Osteoblast (primary cell): ENCODE results near the gene EYS. TPM values are rescaled to one million over a fixed set of nuclear protein-coding genes. Genes with fewer than 3 reads are reported as not detected.

ENCODE experiments used
- DNase-seq: peaks from one replicate; pipeline ENCODE4 v3.0.0; 2011; ENCODE audit warnings: low spot score, mixed read lengths; ENCODE audit not compliant: insufficient read length; ENCODE audit errors: missing footprints
- H2AFZ ChIP-seq: 2 replicates; pipeline ENCODE4 v1.6.0; 2011; ENCODE audit warnings: mild to moderate bottlenecking, low read length
- H3K27ac ChIP-seq: 2 replicates; pipeline ENCODE4 v1.5.1; 2011; ENCODE audit warnings: mild to moderate bottlenecking, low read depth, low read length, moderate library complexity
- H3K27me3 ChIP-seq: 2 replicates; pipeline ENCODE4 v1.6.0; 2012; ENCODE audit warnings: mild to moderate bottlenecking, control low read depth, inconsistent platforms, low read length, moderate library complexity; ENCODE audit not compliant: insufficient read depth
- H3K36me3 ChIP-seq: 2 replicates; pipeline ENCODE4 v1.5.1; 2011; ENCODE audit warnings: mild to moderate bottlenecking, low read length, control low read depth, moderate library complexity; ENCODE audit not compliant: insufficient read depth
- H3K4me1 ChIP-seq: 2 replicates; pipeline ENCODE4 v1.5.1; 2011; ENCODE audit warnings: mild to moderate bottlenecking, low read length, control low read depth, moderate library complexity; ENCODE audit not compliant: insufficient read depth
- H3K4me2 ChIP-seq: 2 replicates; pipeline ENCODE4 v1.6.0; 2011; ENCODE audit warnings: mild to moderate bottlenecking, low read length; ENCODE audit not compliant: insufficient read depth
- H3K4me3 ChIP-seq: fragments of 200-600 bp; sonication (generic); 3 replicates; pipeline ENCODE4 v1.5.1; 2012; ENCODE audit warnings: mild to moderate bottlenecking, low read length, inconsistent platforms; ENCODE audit not compliant: insufficient read depth
- H3K79me2 ChIP-seq: 2 replicates; pipeline ENCODE4 v1.6.0; 2012; ENCODE audit warnings: mild to moderate bottlenecking, low read length, control low read depth, inconsistent platforms; ENCODE audit not compliant: insufficient read depth
- H3K9me3 ChIP-seq: 2 replicates; pipeline ENCODE4 v1.5.1; 2011; ENCODE audit warnings: low read depth, low read length, control low read depth
- H4K20me1 ChIP-seq: 2 replicates; pipeline ENCODE4 v1.6.0; 2012; ENCODE audit warnings: mild to moderate bottlenecking, low read length, control low read depth; ENCODE audit not compliant: insufficient read depth
- CTCF ChIP-seq: IDR thresholded peaks from 2 replicates; pipeline ENCODE4 v1.5.1; 2011; ENCODE audit warnings: mild to moderate bottlenecking, low read depth, low read length, moderate library complexity; ENCODE audit errors: extremely low read depth
- total RNA-seq: library from RNA; depleted of rRNA; stranded (reverse); fragments of >200 nt; gene quantifications from 2 replicates; pipeline ENCODE4 v1.2.3, GENCODE V29; 2012

The EYS gene
- total RNA-seq, 1 donor: under 0.01 TPM

- no peak for TF ChIP-seq CTCF
- no peaks in the 10 kb centered on the region for H3K27me3 ChIP-seq
- DNase-seq: no peak
These were observed 520.2 kb downstream of the EYS start for GRCh38 chr6:65186826-65187225.

GRCh38 chr6:65182681-65183080, 524.3 kb downstream of the EYS start:
- no peak for TF ChIP-seq CTCF
- Histone ChIP-seq H3K27me3 (no peaks in the 10 kb centered on the region), H3K4me2 (no peak overlapping the region), H2AFZ (no peak overlapping the region), H4K20me1 (no peaks in the 10 kb centered on the region), H3K79me2 (no peaks in the 10 kb centered on the region), H3K36me3 (no peaks in the 10 kb centered on the region), H3K4me3 (no peak overlapping the region), H3K27ac (no peak overlapping the region), H3K4me1 (no peaks in the 10 kb centered on the region), H3K9me3 (peaks cover 4% of the 10 kb centered on the region)
- no peak for DNase-seq

More at GRCh38 chr6:65186826-65187225, 520.2 kb downstream of the EYS start:
- H3K4me3 ChIP-seq: no peak overlapping the region
- no peak overlapping the region for H3K27ac ChIP-seq
- H2AFZ ChIP-seq: no peak overlapping the region
- no peaks in the 10 kb centered on the region for H3K36me3 ChIP-seq
- H3K4me2 ChIP-seq: no peak overlapping the region
- H3K4me1 ChIP-seq: no peaks in the 10 kb centered on the region
- H4K20me1 ChIP-seq: no peaks in the 10 kb centered on the region
- peaks cover 3% of the 10 kb centered on the region for H3K9me3 ChIP-seq
- H3K79me2 ChIP-seq: no peaks in the 10 kb centered on the region

GRCh38 chr6:65170273-65170672, 536.8 kb downstream of the EYS start:
- H3K4me1 ChIP-seq: no peaks in the 10 kb centered on the region
- no peak overlapping the region for H2AFZ ChIP-seq
- peak; percentile 30 for DNase-seq
- no peak overlapping the region for H3K4me2 ChIP-seq
- TF ChIP-seq CTCF: no peak
- no peaks in the 10 kb centered on the region for H3K79me2 ChIP-seq
- H3K4me3 ChIP-seq: no peak overlapping the region
- H3K36me3 ChIP-seq: no peaks in the 10 kb centered on the region
- H3K27me3 ChIP-seq: no peaks in the 10 kb centered on the region
- H3K27ac ChIP-seq: no peak overlapping the region
- H4K20me1 ChIP-seq: no peaks in the 10 kb centered on the region
- H3K9me3 ChIP-seq: no peaks in the 10 kb centered on the region

GRCh38 chr6:65161661-65162060, 545.4 kb downstream of the EYS start:
- no peaks in the 10 kb centered on the region for H4K20me1 ChIP-seq
- no peaks in the 10 kb centered on the region for H3K27me3 ChIP-seq
- H2AFZ ChIP-seq: no peak overlapping the region
- no peaks in the 10 kb centered on the region for H3K4me1 ChIP-seq
- H3K79me2 ChIP-seq: no peaks in the 10 kb centered on the region
- H3K36me3 ChIP-seq: no peaks in the 10 kb centered on the region
- no peak for TF ChIP-seq CTCF
- H3K9me3 ChIP-seq: no peaks in the 10 kb centered on the region
- DNase-seq: no peak
- H3K4me3 ChIP-seq: no peak overlapping the region
- no peak overlapping the region for H3K4me2 ChIP-seq
- no peak overlapping the region for H3K27ac ChIP-seq
